GM18498 (cell line): ENCODE results near the gene GSTA3.
"Not testable (repeated sequence)": the region's sequence is repeated elsewhere in the genome, so short reads cannot be mapped to it uniquely, and the experiment has no call there.

Experiments
- ATAC-seq: cut with Tn5 transposase; IDR thresholded peaks from one replicate; pipeline ENCODE4 v1.9.1; 2021; ENCODE audit warnings: mild to moderate bottlenecking, moderate library complexity; ENCODE audit not compliant: unreplicated experiment

Gene GSTA3

DNA sequence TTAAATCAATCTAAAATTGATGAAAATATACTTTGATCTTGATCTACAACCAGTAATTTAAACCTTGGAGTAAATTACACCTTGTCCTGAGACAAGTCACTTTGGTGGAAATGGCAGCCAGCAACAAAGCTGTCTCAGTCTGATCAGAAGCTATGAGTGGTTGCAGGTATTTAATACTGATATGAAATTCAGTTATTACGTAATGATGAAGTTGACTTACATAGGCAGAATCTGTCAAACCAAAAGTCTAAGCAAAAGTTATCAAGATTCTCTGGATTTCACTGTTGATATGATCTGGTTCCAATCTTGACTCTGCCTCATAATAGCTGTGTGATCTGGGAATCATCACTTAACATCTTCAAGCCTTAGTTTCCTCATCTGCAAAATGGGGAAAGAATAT lies 41.3 kb downstream of the GSTA3 start:
- no peak for ATAC-seq

DNA sequence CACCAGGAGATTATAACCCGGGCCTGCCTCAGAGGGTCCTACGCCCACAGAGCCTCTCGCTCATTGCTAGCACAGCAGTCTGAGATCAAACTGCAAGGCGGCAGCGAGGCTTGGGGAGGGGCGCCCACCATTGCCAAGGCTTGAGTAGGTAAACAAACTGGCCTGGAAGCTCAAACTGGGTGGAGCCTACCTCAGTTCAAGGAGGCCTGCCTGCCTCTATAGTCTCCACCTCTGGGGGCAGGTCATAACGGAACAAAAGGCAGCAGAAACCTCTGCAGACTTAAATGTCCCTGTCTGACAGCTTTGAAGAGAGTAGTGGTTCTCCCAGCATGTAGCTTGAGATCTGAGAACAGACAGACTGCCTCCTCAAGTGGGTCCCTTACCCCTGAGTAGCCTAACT lies 48.3 kb downstream of the GSTA3 start:
- ATAC-seq = not testable (repeated sequence)

GRCh38 chr6:52858416-52858815 lies 51.1 kb downstream of the GSTA3 start:
- no peak for ATAC-seq

GRCh38 chr6:52856137-52856536 lies 53.4 kb downstream of the GSTA3 start:
- not testable (repeated sequence) for ATAC-seq

GRCh38 chr6:52849137-52849536 lies 60.4 kb downstream of the GSTA3 start:
- ATAC-seq = no peak
